Sigmoid colon (tissue), 7 donors: ENCODE measurements around the gene EMC10. TPM values are rescaled to one million over a fixed set of nuclear protein-coding genes. Genes with fewer than 3 reads are reported as not detected.

Source experiments
- DNase-seq: peaks from one replicate; pipeline ENCODE4 v3.0.0-alpha.2; 2019
- H3K27ac ChIP-seq, 4 donors: fragments of 200-600 bp; sonication (generic); one replicate each; pipeline ENCODE4 v1.5.1; 2016 to 2019; ENCODE audit warnings: mild to moderate bottlenecking in 1 of 4
- H3K27me3 ChIP-seq, 3 donors: fragments of 200-600 bp; sonication (generic); one replicate each; pipeline ENCODE4 v1.5.1; 2019; ENCODE audit warnings: mild to moderate bottlenecking in 1 of 3
- H3K36me3 ChIP-seq, 4 donors: fragments of 200-600 bp; sonication (generic); one replicate each; pipeline ENCODE4 v1.5.1; 2016 to 2019
- H3K4me1 ChIP-seq, 4 donors: fragments of 200-600 bp; sonication (generic); one replicate each; pipeline ENCODE4 v1.5.1; 2017 to 2019
- H3K4me3 ChIP-seq, 4 donors: fragments of 200-600 bp; sonication (generic); one replicate each; pipeline ENCODE4 v1.5.1; 2017 to 2019; ENCODE audit warnings: mild to moderate bottlenecking in 2 of 4, moderate library complexity in 1 of 4
- H3K9me3 ChIP-seq, 4 donors: fragments of 200-600 bp in 3 of 4; sonication (generic) in 3 of 4; one replicate each; pipeline versions ENCODE4 v1.5.1 to v1.6.1; 2013 to 2019
- CTCF ChIP-seq, 4 experiments: fragments of 450-650 bp in 3 of 4; fragments of 200-600 bp in 1 of 4; IDR thresholded peaks; one replicate each; pipeline ENCODE4 v1.5.1; 2016 to 2019; ENCODE audit warnings: antibody characterized with exemption in 4 of 4, mild to moderate bottlenecking in 3 of 4, moderate library complexity in 2 of 4
- EP300 ChIP-seq, 4 donors: sonication (generic); formaldehyde crosslinking; IDR thresholded peaks; one replicate each; pipeline ENCODE4 v1.6.1; 2017; ENCODE audit warnings: antibody characterized with exemption in 4 of 4
- POLR2A ChIP-seq, 2 donors: fragments of 450-650 bp; IDR thresholded peaks; one replicate each; pipeline ENCODE4 v1.6.1; 2016; ENCODE audit warnings: antibody characterized with exemption in 2 of 2, mild to moderate bottlenecking in 2 of 2, moderate library complexity in 2 of 2
- POLR2AphosphoS5 ChIP-seq, 4 donors: sonication (generic); formaldehyde crosslinking; IDR thresholded peaks; one replicate each; pipeline ENCODE4 v1.6.1; 2017; ENCODE audit warnings: antibody characterized with exemption in 4 of 4
- WGBS, 2 donors: extraction: QIAGEN DNeasy Blood & Tissue Kit; methylation state at CpG; one replicate each; pipeline ENCODE4 v1.1.7; 2013; 5-methylcytosine and 5-hydroxymethylcytosine counted together
- intact Hi-C: fragments of 100-400 bp; cut with DNase I; formaldehyde crosslinking; loops from one replicate; pipeline ENCODE4 v1.15.1; 2023
- polyA plus RNA-seq, 3 donors: library from polyadenylated mRNA; stranded (reverse); fragments of 200-250 nt; gene quantifications; one replicate each; pipeline ENCODE4 v1.2.3, GENCODE V29; 2013
- total RNA-seq, 4 donors: library from RNA; depleted of rRNA; stranded (reverse); fragments of >200 nt; gene quantifications; one replicate each; pipeline ENCODE4 v1.1.0, GENCODE V29; 2016
- donor health status: healthy with polysubstance abuse.
- donor health status: Bipolar disorder and iron deficiency.
- donor health status: healthy.

Gene EMC10
- total and polyA plus RNA-seq, 7 donors: 34.2 to 140 (median 41.8) TPM

- DNase-seq: no peak
- intact Hi-C loops: no loop called here
- Histone ChIP-seq H3K36me3 (no peaks in the 10 kb centered on the region), H3K9me3 (peaks cover 0 to 7% (median 2%) of the 10 kb centered on the region in 4 donors), H3K27ac (no peak overlapping the region), H3K4me1 (no peaks in the 10 kb centered on the region), H3K27me3 (peaks cover 7 to 24% (median 8%) of the 10 kb centered on the region in 3 donors), H3K4me3 (no peak overlapping the region)
- TF ChIP-seq CTCF (IDR thresholded peaks at IDR 0.05) (no peak), POLR2A (IDR thresholded peaks at IDR 0.05) (no peak), EP300 (IDR thresholded peaks at IDR 0.05) (no peak)
- WGBS, 2 donors: 88 to 89% methylated on average over 3 of the region's 3 CpGs
These were observed 58.2 kb downstream of the EMC10 start for GRCh38 chr19:50534478-50534877.

GRCh38 chr19:50535672-50536187, 59.4 kb downstream of the EMC10 start:
- intact Hi-C loops: no loop called here
- no peak for TF ChIP-seq EP300 (IDR thresholded peaks at IDR 0.05)
- no peak for TF ChIP-seq POLR2AphosphoS5 (IDR thresholded peaks at IDR 0.05)
- TF ChIP-seq POLR2A (IDR thresholded peaks at IDR 0.05): no peak
- TF ChIP-seq CTCF (IDR thresholded peaks at IDR 0.05): no peak
- no peaks in the 10 kb centered on the region for H3K36me3 ChIP-seq
- peaks cover 7 to 23% (median 8%) of the 10 kb centered on the region in 3 donors for H3K27me3 ChIP-seq
- H3K4me1 ChIP-seq: no peaks in the 10 kb centered on the region
- no peak overlapping the region for H3K4me3 ChIP-seq
- DNase-seq: no peak
- peaks cover 0 to 7% (median 2%) of the 10 kb centered on the region in 4 donors for H3K9me3 ChIP-seq
- WGBS, 2 donors: 61 to 77% methylated on average over 11 of the region's 11 CpGs
- H3K27ac ChIP-seq: no peak overlapping the region

GRCh38 chr19:50536662-50537305, 60.5 kb downstream of the EMC10 start:
- TF ChIP-seq POLR2A (IDR thresholded peaks at IDR 0.05) (no peak), EP300 (IDR thresholded peaks at IDR 0.05) (no peak), CTCF (IDR thresholded peaks at IDR 0.05) (no peak), POLR2AphosphoS5 (IDR thresholded peaks at IDR 0.05) (no peak)
- Histone ChIP-seq H3K36me3 (no peaks in the 10 kb centered on the region), H3K27me3 (peaks cover under 1 to 17% (median 5%) of the 10 kb centered on the region in 3 donors), H3K9me3 (peaks cover 0 to 7% (median 2%) of the 10 kb centered on the region in 4 donors), H3K4me1 (no peaks in the 10 kb centered on the region), H3K27ac (no peak overlapping the region), H3K4me3 (no peak overlapping the region)
- WGBS, 2 donors: 87 to 89% methylated on average over 16 of the region's 16 CpGs
- no peak for DNase-seq
- intact Hi-C loops: no loop called here

- H3K36me3 ChIP-seq: no peaks in the 10 kb centered on the region
- no peak for DNase-seq
- intact Hi-C loops: no loop called here
- peaks cover 0 to 7% (median 2%) of the 10 kb centered on the region in 4 donors for H3K9me3 ChIP-seq
- H3K27me3 ChIP-seq: peaks cover 0 to 17% (median 0%) of the 10 kb centered on the region in 3 donors
- no peaks in the 10 kb centered on the region for H3K4me1 ChIP-seq
- no peak overlapping the region for H3K4me3 ChIP-seq
- no peak overlapping the region for H3K27ac ChIP-seq
- WGBS, 2 donors: 69 to 71% methylated on average over 18 of the region's 18 CpGs
- TF ChIP-seq CTCF (IDR thresholded peaks at IDR 0.05) (no peak), POLR2AphosphoS5 (IDR thresholded peaks at IDR 0.05) (no peak), EP300 (IDR thresholded peaks at IDR 0.05) (no peak), POLR2A (IDR thresholded peaks at IDR 0.05) (no peak)
These were observed 61.0 kb downstream of the EMC10 start for GRCh38 chr19:50537306-50537685.
